IgD-negative memory B cell (primary cell): ENCODE results near the gene ABHD12. TPM values are rescaled to one million over a fixed set of nuclear protein-coding genes. Genes with fewer than 3 reads are reported as not detected.
A peak's percentile ranks its signal among the peaks of the same experiment; 100 is the strongest.

Experiments
- H3K27ac Mint-ChIP-seq, 3 donors: one replicate each; pipeline ENCODE4 v1.8.0; 2020 to 2022; ENCODE audit warnings: mild to moderate bottlenecking in 3 of 3, mixed read lengths in 3 of 3, moderate library complexity in 1 of 3
- H3K27me3 Mint-ChIP-seq: one replicate; pipeline ENCODE4 v1.8.0; 2021; ENCODE audit warnings: mixed read lengths
- H3K36me3 Mint-ChIP-seq: one replicate; pipeline ENCODE4 v1.8.0; 2020; ENCODE audit warnings: mild to moderate bottlenecking, mixed read lengths
- H3K4me1 Mint-ChIP-seq, 3 donors: one replicate each; pipeline ENCODE4 v1.8.0; 2020 to 2022; ENCODE audit warnings: mixed read lengths in 3 of 3, mild to moderate bottlenecking in 1 of 3
- H3K4me3 Mint-ChIP-seq, 4 donors: one replicate each; pipeline ENCODE4 v1.8.0; 2020 to 2022; ENCODE audit warnings: mild to moderate bottlenecking in 4 of 4, mixed read lengths in 4 of 4, moderate library complexity in 3 of 4
- H3K9me3 Mint-ChIP-seq, 3 donors: one replicate each; pipeline ENCODE4 v1.8.0; 2020 to 2021; ENCODE audit warnings: mixed read lengths in 3 of 3, mild to moderate bottlenecking in 1 of 3
- polyA plus RNA-seq: library from polyadenylated mRNA; unstranded; fragments of 300-500 nt; fragmentation: Illumina TruSeq; gene quantifications from one replicate; pipeline ENCODE4 v1.2.3, GENCODE V29; 2021

Gene ABHD12
- polyA plus RNA-seq, 1 donor from 2014 or later = 20.3 TPM

GRCh38 chr20:25257756-25258475 is 132.7 kb downstream of the ABHD12 start:
- peaks cover 0 to 4% (median 0%) of the 10 kb centered on the region in 3 donors for H3K9me3 Mint-ChIP-seq
- H3K4me1 Mint-ChIP-seq = peaks cover 0 to 4% (median 2%) of the 10 kb centered on the region in 3 donors
- H3K27me3 Mint-ChIP-seq = no peaks in the 10 kb centered on the region
- H3K4me3 Mint-ChIP-seq = no peak overlapping the region
- peaks cover 8% of the 10 kb centered on the region for H3K36me3 Mint-ChIP-seq
- no peak overlapping the region for H3K27ac Mint-ChIP-seq

DNA sequence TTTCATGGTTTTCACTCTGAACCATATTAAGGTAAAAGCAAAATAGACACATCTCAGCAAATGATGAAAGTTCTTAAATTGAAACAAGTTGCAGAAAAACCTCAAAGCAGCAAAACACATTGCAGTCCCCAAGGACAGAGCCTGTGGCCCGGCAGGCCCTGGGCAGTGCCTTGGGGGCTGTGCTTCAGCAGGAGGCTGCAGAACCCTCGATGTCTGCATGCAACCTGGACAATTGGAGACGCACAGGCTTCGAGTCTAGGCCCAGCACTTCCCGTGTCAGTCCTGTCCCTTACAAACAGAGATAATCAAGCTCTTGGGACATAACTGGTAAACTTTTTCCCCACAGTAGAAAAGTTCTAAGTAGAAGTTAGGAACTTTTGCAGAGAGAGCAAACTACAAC is 133.5 kb downstream of the ABHD12 start:
- H3K4me1 Mint-ChIP-seq = peaks cover 0 to 4% (median 2%) of the 10 kb centered on the region in 3 donors

GRCh38 chr20:25256226-25256859 is 134.3 kb downstream of the ABHD12 start:
- Mint-ChIP-seq H3K27me3 (no peaks in the 10 kb centered on the region), H3K4me1 (peaks cover 2 to 4% (median 3%) of the 10 kb centered on the region in 3 donors), H3K9me3 (no peaks in the 10 kb centered on the region), H3K27ac (no peak overlapping the region), H3K36me3 (peaks cover 3% of the 10 kb centered on the region), H3K4me3 (no peak overlapping the region)

More for the DNA sequence above, 133.5 kb downstream of the ABHD12 start:
- Mint-ChIP-seq H3K27me3 (no peaks in the 10 kb centered on the region), H3K27ac (no peak overlapping the region), H3K4me3 (no peak overlapping the region), H3K36me3 (peaks cover 5% of the 10 kb centered on the region), H3K9me3 (peaks cover 0 to 4% (median 0%) of the 10 kb centered on the region in 3 donors)

- H3K4me1 Mint-ChIP-seq = peaks cover 4 to 10% (median 5%) of the 10 kb centered on the region in 3 donors
- no peaks in the 10 kb centered on the region for H3K27me3 Mint-ChIP-seq
- no peak overlapping the region for H3K4me3 Mint-ChIP-seq
- H3K9me3 Mint-ChIP-seq = no peaks in the 10 kb centered on the region
- peaks cover 6% of the 10 kb centered on the region for H3K36me3 Mint-ChIP-seq
- H3K27ac Mint-ChIP-seq = no peak overlapping the region
Observed at GRCh38 chr20:25254986-25255680, 135.5 kb downstream of the ABHD12 start.

- Mint-ChIP-seq H3K9me3 (no peaks in the 10 kb centered on the region), H3K4me3 (no peak overlapping the region), H3K36me3 (peaks cover 4% of the 10 kb centered on the region), H3K4me1 (peaks cover 3 to 11% (median 9%) of the 10 kb centered on the region in 3 donors), H3K27me3 (no peaks in the 10 kb centered on the region), H3K27ac (no peak overlapping the region)
Observed at GRCh38 chr20:25254571-25254970, 136.1 kb downstream of the ABHD12 start.

DNA sequence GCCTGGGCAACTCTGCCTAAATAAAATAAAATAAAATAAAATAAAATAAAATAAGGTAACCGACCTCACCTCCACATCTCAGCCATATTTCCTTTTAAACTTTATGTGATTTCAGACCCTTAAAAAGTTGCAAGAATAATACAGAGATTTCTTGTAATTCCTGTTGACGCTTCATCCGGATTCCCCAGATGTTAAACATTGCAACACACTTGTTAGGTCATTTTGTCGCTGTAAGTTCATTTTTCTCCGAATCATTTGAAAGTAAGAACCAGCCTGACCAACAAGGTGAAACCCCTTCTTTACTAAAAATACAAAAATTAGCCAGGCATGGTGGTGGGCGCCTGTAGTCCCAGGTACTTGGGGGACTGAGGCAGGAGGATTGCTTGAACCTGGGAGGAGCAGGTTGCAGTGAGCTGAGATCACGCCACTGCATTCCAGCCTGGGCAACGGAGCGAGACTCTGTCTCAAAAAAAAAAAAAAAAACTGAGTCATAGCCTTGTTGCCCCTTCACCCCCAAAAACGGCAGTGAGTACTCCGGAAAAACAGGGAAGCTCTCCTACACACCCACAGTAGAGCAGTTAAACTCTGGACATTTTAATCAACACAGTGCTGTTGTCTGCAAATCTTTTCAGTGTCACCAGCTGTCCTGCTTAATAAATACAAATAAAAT is 136.9 kb downstream of the ABHD12 start:
- H3K27ac Mint-ChIP-seq = no peak overlapping the region
- no peak overlapping the region for H3K4me3 Mint-ChIP-seq
- H3K27me3 Mint-ChIP-seq = peaks cover 1% of the 10 kb centered on the region
- no peaks in the 10 kb centered on the region for H3K9me3 Mint-ChIP-seq
- H3K4me1 Mint-ChIP-seq = peaks cover 11 to 19% (median 17%) of the 10 kb centered on the region in 3 donors
- H3K36me3 Mint-ChIP-seq = peaks cover 3% of the 10 kb centered on the region

GRCh38 chr20:25252686-25253421 is 137.8 kb downstream of the ABHD12 start:
- no peaks in the 10 kb centered on the region for H3K9me3 Mint-ChIP-seq
- H3K27me3 Mint-ChIP-seq = peaks cover 2% of the 10 kb centered on the region
- H3K4me3 Mint-ChIP-seq = no peak overlapping the region
- H3K36me3 Mint-ChIP-seq = peaks cover 3% of the 10 kb centered on the region
- peaks cover 11 to 21% (median 19%) of the 10 kb centered on the region in 3 donors for H3K4me1 Mint-ChIP-seq
- no peak overlapping the region for H3K27ac Mint-ChIP-seq

DNA sequence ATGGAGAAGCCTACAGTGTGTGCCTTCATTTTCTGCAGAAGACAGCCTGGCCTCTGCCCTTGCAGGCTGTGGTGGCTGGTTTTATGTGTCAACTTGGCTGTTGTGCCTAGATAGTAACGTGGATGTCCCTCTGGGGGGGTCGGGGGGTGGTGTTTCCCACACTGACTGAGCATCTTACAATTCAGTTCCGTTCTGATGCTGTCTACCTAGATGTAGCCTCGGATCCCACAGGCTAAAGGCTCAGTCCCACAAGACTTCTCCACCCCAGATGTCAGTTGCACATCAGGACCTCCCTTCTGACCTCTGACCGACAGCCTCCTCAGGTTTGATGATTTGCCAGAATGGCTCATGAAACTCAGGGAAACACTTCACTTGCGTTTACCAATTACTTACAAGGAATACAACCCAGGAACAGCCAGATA is 138.4 kb downstream of the ABHD12 start:
- Mint-ChIP-seq H3K27me3 (peaks cover 3% of the 10 kb centered on the region), H3K9me3 (no peaks in the 10 kb centered on the region), H3K36me3 (peaks cover 3% of the 10 kb centered on the region), H3K4me1 (peaks cover 11 to 23% (median 19%) of the 10 kb centered on the region in 3 donors), H3K4me3 (no peak overlapping the region), H3K27ac (no peak overlapping the region)

- peaks cover 10% of the 10 kb centered on the region for H3K27me3 Mint-ChIP-seq
- no peak overlapping the region for H3K27ac Mint-ChIP-seq
- H3K36me3 Mint-ChIP-seq = peaks cover 3% of the 10 kb centered on the region
- H3K4me1 Mint-ChIP-seq = peaks cover 15 to 30% (median 25%) of the 10 kb centered on the region in 3 donors
- H3K4me3 Mint-ChIP-seq = peak overlapping the region in 1 of 4 donors; percentile 85
- H3K9me3 Mint-ChIP-seq = no peaks in the 10 kb centered on the region
Observed at GRCh38 chr20:25251558-25251957, 139.1 kb downstream of the ABHD12 start.

DNA sequence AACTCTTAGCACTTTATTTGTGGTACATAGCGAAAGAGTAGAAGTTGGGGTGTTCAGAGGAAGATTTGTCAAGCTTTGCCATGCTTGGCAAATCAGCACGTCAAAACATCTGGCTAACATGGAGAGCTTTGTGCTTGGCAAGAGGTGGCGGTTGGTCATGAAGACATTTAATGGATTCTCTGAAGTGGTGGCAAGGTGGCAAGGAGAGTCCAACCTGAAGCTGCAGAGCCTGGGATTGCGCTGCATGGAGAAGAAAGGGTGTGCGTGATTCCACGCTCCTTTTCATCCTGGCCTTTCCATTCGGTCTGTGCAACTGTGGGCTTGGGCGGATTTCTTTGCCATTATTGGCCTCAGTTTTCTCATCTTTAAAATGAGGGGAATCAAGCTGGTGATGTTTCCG is 139.6 kb downstream of the ABHD12 start:
- H3K27me3 Mint-ChIP-seq = peaks cover 14% of the 10 kb centered on the region
- H3K9me3 Mint-ChIP-seq = no peaks in the 10 kb centered on the region
- peaks cover 19 to 35% (median 30%) of the 10 kb centered on the region in 3 donors for H3K4me1 Mint-ChIP-seq
- H3K4me3 Mint-ChIP-seq = peak overlapping the region in 1 of 4 donors; percentile 85
- H3K27ac Mint-ChIP-seq = no peak overlapping the region
- peaks cover 3% of the 10 kb centered on the region for H3K36me3 Mint-ChIP-seq

DNA sequence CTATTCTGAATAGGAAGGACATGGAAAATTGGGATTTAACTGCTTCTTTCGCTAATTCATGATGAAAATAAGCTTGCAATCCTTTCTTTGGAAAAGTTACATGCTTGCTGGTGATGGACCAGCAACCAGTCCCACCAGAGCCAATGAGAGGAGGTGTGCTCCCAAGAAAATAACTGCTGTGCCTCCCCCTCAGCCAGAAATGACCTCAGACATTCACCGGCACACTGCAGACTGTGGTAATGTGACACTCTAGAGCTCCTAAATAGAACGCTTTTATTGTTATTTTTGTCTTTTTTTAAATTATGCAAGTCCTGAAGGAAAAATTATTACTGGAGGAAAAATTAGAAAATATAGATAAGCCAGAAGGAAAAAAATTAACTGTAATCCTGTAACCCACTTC is 140.1 kb downstream of the ABHD12 start:
- Mint-ChIP-seq H3K4me1 (peaks cover 19 to 35% (median 30%) of the 10 kb centered on the region in 3 donors), H3K9me3 (no peaks in the 10 kb centered on the region), H3K27ac (no peak overlapping the region), H3K27me3 (peaks cover 14% of the 10 kb centered on the region), H3K36me3 (peaks cover 3% of the 10 kb centered on the region), H3K4me3 (peak overlapping the region in 1 of 4 donors; percentile 85)
